Fibroblast of villous mesenchyme (primary cell): ENCODE results near the gene KITLG. TPM values are rescaled to one million over a fixed set of nuclear protein-coding genes. Genes with fewer than 3 reads are reported as not detected.

ENCODE experiments used
- DNase-seq: peaks from one replicate; pipeline ENCODE4 v3.0.0-alpha.2; 2010; ENCODE audit warnings: low read depth
- H3K4me3 ChIP-seq: 2 replicates; pipeline ENCODE4 v1.5.1; 2011; ENCODE audit warnings: low read depth, mild to moderate bottlenecking, low read length
- total RNA-seq: library from RNA; depleted of rRNA; stranded (reverse); fragments of >200 nt; gene quantifications from 2 replicates; pipeline ENCODE4 v1.2.3, GENCODE V29; 2012
- TF ChIP-seq, protein P1 (sequence below): IDR thresholded peaks from 2 replicates; pipeline ENCODE4 v1.5.1; 2012; ENCODE audit warnings: low read depth, mild to moderate bottlenecking, low read length; ENCODE audit not compliant: insufficient read depth

The KITLG gene
- total RNA-seq, 1 donor: 13.8 TPM

DNA sequence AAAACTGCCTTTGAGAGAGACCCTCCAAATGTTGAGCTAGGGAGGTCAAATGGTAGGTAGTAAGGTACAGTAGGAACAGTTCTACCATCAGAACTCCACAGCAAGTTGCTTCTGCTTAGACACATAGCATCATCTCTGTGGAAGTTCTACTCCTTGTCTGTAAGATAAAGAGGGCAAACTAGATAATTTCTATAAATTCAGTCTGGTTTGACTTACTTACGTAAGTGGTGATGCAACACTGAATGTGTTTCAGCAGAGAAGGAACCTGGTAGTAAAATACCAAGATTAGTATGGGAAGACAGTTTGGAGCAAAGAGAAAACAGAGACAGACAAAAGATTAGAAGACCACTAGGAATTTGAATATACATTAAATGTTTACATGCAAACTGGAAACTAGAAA, 42.0 kb downstream of the KITLG start:
- no peak overlapping the region for H3K4me3 ChIP-seq
- peak; percentile 91 for DNase-seq
- TF ChIP-seq, protein P1, sequence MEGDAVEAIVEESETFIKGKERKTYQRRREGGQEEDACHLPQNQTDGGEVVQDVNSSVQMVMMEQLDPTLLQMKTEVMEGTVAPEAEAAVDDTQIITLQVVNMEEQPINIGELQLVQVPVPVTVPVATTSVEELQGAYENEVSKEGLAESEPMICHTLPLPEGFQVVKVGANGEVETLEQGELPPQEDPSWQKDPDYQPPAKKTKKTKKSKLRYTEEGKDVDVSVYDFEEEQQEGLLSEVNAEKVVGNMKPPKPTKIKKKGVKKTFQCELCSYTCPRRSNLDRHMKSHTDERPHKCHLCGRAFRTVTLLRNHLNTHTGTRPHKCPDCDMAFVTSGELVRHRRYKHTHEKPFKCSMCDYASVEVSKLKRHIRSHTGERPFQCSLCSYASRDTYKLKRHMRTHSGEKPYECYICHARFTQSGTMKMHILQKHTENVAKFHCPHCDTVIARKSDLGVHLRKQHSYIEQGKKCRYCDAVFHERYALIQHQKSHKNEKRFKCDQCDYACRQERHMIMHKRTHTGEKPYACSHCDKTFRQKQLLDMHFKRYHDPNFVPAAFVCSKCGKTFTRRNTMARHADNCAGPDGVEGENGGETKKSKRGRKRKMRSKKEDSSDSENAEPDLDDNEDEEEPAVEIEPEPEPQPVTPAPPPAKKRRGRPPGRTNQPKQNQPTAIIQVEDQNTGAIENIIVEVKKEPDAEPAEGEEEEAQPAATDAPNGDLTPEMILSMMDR: no peak

DNA sequence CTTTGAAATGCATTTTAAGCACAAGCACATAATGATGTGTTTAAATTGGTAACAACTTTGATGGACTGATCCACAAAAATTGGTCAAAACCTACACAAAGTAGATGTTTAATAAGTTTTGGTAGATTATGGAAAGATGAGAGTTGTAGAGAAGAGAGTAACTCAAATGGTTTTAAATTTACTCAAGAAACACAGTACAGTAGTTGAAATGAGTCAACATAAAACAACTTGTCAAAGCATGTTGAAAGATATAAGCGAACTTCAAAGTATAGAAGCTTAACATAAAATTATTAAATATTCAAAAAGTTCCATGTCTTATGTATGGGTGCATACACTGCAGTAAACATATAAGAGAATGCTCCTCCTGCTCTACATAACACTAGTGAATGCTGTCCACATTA, 49.4 kb downstream of the KITLG start:
- H3K4me3 ChIP-seq: no peak overlapping the region
- no peak for DNase-seq
- TF ChIP-seq, protein P1: no peak

DNA sequence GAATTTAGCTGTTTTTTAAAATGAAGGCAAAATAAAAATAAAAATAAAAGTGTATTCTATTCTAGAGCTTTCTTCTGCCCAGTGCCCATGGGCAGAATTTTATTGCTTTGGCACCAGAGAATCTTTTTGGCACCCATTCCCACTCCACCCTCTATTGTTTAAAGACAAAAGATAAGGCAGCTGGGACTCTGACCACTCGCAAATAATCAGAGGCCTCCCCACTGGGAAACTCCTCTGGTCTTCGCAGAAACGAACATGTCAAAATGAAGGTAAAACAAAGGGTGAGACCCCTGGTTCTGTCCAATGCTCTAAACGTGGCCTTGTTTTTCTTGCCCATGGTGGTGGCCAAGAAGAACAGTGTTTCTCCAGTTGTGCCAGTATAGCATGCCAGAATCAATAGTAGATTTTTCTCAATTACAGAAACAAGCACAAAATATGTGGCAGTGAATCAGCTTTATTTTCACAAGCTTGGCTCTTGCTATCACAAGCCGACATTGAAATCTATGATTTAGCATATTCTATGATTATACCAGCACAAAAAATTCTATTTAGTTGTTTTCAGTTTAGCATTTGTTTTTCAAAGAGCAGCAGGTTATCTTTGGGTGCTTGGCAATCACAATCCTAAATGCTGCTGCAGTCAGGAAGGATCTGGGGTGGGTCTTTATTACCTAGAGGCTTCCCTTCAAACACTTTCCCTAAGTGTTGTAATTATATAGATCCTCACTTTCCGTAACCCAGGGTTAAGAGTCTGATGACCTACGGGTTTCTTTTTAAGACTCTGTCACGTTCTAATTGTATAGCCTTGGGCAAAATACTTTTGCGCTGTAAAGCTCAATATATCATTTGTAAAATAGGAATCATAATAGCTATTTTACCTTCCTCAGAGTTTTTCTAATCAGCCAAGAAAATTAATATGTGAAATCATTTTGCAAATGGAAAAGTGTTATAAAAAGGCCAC, 50.5 kb downstream of the KITLG start:
- TF ChIP-seq, protein P1: no peak
- no peak overlapping the region for H3K4me3 ChIP-seq
- no peak for DNase-seq

DNA sequence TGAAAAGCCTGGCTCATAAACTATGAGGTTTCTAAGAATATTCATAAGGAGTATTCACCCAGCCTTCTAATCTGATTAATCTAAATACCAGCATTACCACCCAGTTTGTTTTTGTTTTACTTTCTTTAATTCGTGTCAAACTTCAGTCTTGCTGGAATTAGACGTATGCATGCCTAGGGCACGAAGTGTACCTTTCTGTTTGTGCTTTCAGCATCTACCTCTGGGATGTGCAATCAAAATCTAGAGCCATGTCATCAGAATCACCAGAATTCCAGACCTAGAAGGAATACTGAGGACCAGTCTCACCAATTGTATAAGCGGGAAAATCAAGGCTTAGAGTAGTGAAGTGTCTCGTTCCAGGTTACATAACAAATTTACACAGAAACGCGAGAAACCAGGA, 57.3 kb downstream of the KITLG start:
- DNase-seq: no peak
- H3K4me3 ChIP-seq: no peak overlapping the region
- TF ChIP-seq, protein P1: no peak

DNA sequence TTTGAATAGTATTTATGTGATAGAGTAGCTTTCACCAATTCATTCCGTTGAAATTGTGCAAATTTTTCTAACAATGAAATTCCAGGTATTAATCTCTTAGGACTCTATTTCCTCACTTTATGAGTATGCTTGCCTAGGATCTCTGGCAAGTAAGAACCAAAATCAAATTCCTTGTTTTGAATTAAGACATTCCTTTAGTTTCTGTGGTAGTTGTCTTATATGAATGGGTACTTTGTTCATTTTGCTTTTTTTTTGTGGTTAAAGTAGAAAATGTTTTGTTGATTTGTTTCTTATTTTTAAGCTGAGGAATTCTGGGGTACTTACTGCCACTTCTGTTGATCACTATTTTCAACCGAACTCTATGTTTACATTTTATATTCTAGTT, 59.8 kb downstream of the KITLG start:
- no peak for DNase-seq
- H3K4me3 ChIP-seq: no peak overlapping the region
- TF ChIP-seq, protein P1: no peak

DNA sequence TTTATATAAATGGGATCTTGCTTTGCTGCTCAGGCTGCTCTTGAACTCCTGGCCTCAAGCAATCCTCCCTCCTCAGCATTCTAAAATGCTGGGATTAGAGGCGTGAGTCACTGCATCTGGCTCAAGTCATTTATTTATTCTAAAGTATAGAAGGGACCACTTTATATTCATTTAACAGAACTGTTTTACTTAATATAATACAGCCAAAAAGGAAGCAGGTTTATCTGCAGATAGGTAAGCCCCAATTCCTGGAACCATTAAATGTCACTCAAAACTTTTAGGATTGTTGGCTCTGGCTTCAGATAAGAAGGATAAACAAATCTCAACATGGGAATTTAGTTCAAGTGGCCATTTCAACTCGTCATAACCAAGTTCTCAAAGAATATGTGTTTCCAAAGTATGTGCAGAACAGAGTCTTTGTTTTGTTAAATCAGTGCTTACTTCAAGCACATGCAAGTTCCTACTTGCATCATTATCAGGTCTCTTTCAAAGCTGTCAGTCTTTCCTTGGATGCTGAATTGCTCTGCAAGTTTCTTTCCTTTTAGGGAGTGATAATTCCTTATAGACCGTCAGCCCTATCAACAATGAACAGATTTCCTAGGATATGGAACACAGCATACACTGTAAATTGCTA, 60.4 kb downstream of the KITLG start:
- TF ChIP-seq, protein P1: no peak
- H3K4me3 ChIP-seq: no peak overlapping the region
- DNase-seq: peak; percentile 59
